Renal pelvis (tissue), 4 donors: ENCODE measurements around the gene FAM168A. TPM values are rescaled to one million over a fixed set of nuclear protein-coding genes. Genes with fewer than 3 reads are reported as not detected.
"Not testable (repeated sequence)": the region's sequence is repeated elsewhere in the genome, so short reads cannot be mapped to it uniquely, and the experiment has no call there.

Source experiments
- DNase-seq: peaks from one replicate; pipeline ENCODE4 v3.0.0-alpha.2; 2013
- polyA plus RNA-seq, 3 donors: library from polyadenylated mRNA; unstranded; fragments of 120-200 nt; gene quantifications; one replicate each; pipeline ENCODE4 v1.2.1, GENCODE V29; 2013; ENCODE audit not compliant: insufficient read length in 3 of 3

FAM168A gene
- polyA plus RNA-seq, 3 donors = 44.5 to 47.6 (median 47.3) TPM

DNA sequence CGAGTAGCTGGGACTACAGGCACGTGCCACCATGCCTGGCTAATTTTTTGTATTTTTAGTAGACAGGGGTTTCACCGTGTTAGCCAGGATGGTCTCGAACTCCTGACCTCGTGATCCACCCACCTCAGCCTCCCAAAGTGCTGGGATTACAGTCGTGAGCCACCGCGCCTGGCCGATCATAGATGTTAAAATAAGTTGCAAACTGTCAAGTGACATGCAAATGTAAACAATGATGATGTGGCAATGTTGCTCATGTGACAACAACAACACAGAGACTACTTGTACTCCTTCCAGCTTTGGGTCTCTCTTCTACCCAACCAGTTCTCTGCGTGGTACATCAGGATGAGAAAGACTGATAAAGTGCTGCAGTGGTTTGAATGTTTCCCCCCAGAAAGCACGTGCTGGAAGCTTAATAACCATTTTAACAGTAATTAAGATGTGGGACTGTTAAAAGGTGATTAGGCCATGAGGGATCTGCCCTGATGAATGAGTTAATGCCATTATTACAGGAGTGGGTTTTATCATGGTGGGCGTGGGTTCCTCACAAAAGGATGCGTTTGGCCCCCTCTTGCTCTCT lies 127.8 kb downstream of the FAM168A start:
- not testable (repeated sequence) for DNase-seq

- no peak for DNase-seq
Observed at GRCh38 chr11:73469401-73469800, 128.5 kb downstream of the FAM168A start.

DNA sequence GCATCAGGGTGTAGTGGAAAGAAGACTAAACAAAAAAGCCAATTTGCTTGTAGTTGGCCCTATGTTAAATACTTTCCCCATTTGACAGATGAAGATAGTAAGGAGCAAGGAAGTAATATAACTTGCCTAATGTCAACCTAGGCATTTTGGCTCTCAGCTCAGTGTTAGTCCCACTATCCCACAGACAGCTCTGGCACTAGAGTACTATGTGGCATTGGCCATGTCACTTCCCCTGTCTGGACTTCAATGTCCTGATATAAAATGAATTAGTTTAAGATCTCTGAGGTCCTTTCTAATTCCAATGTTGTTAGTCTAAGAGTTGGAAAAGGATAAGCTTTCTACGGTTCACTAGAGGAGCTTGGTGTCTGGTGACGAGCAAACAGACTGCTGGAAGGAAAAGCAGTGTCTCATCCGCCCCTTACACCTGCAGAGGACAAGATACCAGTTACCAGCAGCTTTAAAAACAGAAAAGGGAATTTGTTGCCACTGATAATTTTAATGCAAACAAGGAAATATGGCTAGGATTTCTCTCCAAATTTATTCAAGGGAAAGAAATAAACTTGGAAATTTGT lies 129.2 kb downstream of the FAM168A start:
- no peak for DNase-seq

DNA sequence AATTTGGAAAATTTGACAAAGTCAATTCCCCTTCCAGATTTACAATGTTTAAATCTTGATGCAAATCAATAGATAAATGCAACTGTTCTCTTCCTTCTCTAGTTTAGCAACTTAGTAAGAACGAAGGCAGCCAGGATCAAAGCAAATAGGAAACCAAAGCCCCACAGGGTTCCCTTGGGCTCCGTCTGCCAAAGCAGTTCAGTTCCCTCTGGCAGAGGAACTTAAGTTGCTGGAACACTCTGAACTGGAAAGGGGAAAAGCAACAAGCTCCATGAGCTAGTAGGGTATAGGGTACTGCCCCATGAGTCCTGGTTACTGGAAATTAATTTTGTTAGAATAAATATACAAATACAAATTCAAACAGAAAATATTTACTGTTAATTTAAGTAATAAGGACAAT lies 130.4 kb downstream of the FAM168A start:
- no peak for DNase-seq

GRCh38 chr11:73466643-73467042 lies 131.3 kb downstream of the FAM168A start:
- DNase-seq = no peak

- no peak for DNase-seq
Observed at GRCh38 chr11:73465871-73466270, 132.0 kb downstream of the FAM168A start.

DNA sequence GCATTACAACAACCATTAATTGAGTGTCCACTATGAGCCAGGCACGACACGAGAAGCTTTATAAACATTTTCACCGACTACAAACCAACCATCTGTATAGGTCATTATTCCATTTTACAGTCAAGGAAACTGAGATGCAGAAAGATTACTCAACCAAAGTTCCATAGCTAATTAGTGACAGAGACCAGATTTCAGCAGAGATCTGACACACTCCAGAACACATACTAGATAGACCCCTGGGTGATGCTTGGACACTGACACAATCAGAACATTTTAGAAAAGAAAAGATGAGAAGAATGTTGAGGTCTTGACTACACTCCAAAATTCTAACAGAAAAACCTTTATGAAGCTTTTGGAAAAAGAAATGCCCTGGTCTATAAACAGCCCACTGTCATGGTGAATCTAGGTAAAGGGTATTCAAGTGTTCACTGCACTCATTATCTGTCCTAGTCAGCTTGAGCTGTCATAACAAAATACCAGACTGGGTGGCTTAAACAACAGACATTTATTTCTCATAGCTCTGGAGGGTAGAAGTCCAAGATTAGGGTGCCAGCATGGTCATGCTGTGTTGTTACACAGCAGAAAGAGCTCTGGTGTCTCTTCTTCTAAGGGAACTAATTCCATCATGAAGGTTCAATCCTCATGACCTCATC lies 132.8 kb downstream of the FAM168A start:
- no peak for DNase-seq

GRCh38 chr11:73464347-73464746 lies 133.6 kb downstream of the FAM168A start:
- DNase-seq = no peak

DNA sequence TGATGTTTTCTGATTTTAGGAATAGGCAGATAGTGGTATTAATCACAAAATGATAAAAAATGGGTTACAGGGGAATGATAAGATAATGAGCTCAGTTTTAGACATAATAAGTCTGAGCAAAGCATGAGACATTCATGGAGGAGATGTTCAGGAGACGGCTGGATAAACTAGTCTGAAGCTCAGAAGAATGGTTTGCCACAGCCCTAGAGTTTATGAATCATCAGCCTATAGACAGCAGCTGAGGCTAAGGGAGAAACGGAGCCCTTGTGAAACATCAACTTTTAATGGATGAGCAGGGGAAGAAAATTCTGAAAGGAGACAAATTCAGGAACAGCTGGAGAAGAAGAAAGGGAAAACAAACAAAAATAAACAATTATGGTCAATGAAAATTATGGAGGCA lies 134.6 kb downstream of the FAM168A start:
- no peak for DNase-seq

- no peak for DNase-seq
Observed at GRCh38 chr11:73461964-73462363, 135.9 kb downstream of the FAM168A start.

- DNase-seq = no peak
Observed at GRCh38 chr11:73461335-73461840, 136.5 kb downstream of the FAM168A start.

- no peak for DNase-seq
Observed at GRCh38 chr11:73458201-73458600, 139.7 kb downstream of the FAM168A start.

DNA sequence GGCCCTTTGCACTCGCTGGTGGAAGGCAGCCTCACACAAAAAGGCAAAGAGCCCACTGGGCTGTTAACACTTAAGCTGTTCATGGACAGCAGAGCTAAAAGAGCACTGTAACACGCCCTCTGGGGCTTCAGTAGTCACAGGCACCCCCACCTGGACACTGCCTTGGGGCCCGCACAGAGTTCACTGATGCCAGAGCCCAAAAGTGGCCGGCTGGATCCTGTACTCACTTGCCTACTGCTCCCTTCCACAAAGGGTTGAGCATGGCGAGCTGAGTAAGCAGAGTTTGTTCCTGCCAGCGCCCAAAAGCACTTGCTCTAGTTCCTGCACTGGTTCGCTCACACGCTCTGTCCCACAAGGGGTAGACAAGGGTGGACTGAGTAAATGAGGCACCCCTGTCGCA lies 142.9 kb downstream of the FAM168A start:
- DNase-seq = no peak

DNA sequence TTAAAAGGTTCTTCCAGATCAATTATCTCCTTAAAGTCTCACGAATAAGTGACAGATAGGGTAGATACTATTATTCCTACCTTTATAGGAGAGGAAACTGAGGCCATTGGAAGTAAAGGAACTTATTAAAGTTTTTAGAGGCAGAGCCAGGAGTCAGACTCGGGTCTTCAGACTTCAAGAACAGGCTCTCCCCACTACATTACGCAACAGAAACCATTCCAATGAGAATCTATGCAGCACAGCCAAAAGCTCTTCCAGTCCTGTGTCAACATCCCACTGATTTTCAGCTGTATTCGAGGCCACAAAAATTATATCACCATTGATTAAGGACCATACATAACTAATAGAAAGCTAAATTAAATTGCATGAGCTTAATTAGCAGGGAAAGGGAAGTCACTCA lies 144.3 kb downstream of the FAM168A start:
- DNase-seq = no peak

GRCh38 chr11:73452726-73453125 lies 145.2 kb downstream of the FAM168A start:
- no peak for DNase-seq

DNA sequence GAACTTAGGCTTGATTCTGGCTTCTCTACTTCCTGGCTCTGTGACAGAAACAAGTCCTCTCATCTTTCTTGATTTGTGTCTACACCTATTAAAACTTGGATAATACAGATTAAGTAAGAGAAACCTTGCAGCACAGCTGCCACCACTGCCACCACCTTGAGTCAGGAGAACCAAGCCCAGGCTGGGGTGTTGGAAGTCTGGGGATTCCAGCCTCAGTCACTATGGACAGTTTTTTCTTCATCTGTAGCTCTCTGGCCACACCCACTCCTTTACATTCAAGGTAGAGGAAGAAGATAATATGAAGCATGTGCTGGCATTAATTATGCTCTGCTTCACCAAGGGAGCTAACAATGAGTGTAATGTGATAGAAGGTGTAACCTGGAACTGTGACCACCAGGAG lies 146.0 kb downstream of the FAM168A start:
- DNase-seq = no peak

- DNase-seq = no peak
Observed at GRCh38 chr11:73446766-73447165, 151.1 kb downstream of the FAM168A start.

- DNase-seq = no peak
Observed at GRCh38 chr11:73445980-73446379, 151.9 kb downstream of the FAM168A start.

DNA sequence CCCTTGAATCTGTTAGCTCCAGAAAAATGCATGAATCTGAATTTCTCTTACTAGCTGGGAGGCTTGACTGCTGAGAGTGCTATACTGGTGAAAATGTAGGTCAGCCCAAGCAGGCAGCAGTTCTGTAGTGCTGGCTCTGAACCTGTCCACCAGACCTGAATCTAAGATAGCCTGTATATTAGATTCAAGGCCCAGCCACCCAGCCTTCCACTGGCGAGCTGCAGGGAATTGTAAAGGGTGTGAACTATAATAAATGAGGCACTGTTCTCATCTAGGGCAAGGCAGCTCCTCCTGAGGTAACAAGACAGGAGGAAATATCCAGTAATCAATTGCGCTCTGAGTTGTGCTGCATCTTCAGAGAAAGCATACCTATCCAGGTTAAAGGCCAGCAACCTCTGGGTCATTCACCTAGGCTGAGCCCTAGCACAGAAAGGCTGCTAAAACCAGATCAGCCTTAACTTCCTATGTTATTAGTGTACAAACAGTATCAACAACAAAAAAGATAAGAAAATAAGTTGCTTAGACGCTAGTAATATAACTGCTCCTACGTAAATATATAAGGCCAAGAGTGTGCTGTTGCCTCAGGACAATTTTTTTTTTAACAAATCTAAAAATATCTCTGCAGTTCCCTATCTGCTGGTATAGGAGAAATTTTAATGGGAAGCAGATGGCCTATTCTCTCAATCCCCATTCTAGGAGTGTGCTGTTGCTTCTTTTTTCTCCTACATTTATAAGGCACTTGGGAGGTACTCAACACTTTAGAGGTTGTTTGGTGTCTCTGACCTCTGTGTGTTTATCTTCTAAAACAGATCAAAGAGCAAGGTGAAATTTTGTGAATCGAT lies 158.7 kb downstream of the FAM168A start:
- DNase-seq = no peak

DNA sequence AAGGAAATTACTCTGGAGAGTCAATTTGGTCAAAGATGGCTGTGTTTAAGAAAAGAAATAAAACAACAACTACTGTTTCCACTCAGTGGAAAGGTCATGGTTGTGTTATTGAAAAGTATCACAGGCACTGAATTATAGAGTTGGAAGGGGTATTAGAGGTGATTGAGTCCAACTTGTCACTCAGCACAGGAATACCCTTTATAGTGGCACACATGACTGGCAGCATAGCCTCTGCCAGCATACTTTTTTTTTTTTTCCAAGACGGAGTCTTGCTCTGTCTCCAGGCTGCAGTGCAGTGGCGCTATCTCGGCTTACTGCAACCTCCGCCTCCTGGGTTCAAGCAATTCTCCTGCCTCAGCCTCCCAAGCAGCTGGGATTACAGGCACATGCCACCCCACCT lies 161.1 kb downstream of the FAM168A start:
- DNase-seq = not testable (repeated sequence)

GRCh38 chr11:73431396-73431795 lies 166.5 kb downstream of the FAM168A start:
- no peak for DNase-seq

- no peak for DNase-seq
Observed at GRCh38 chr11:73430326-73430725, 167.6 kb downstream of the FAM168A start.
